PC-9 (cell line): Measurements from ENCODE around the gene DDOST.

ENCODE experiments used
- CTCF ChIP-seq: fragments of 200-600 bp; sonication (generic); conservative IDR thresholded peaks from 2 replicates; pipeline ENCODE4 v1.6.1; 2017; ENCODE audit warnings: mixed run types, antibody characterized with exemption, mild to moderate bottlenecking, moderate library complexity
- EZH2 ChIP-seq: fragments of 200-600 bp; sonication (generic); IDR thresholded peaks from 2 replicates; pipeline ENCODE4 v1.8.0; 2017; ENCODE audit warnings: antibody characterized with exemption, low read depth

GRCh38 chr1:20662110-20662475, 924 bp upstream of the DDOST start:
- TF ChIP-seq EZH2 (no peak), CTCF (no peak)
